ENCODE measurements around the gene ATP8A2.

ATP8A2 gene

GRCh38 chr13:25598421-25598820 is 226.6 kb downstream of the ATP8A2 start:
- no peak overlapping the region for H3K27ac Mint-ChIP-seq
- H3K4me1 Mint-ChIP-seq (ENCODE audit: low read depth in 2 of 2), result no peaks in the 10 kb centered on the region
- peaks cover 39 to 46% of the 10 kb centered on the region in 2 donors for H3K27me3 Mint-ChIP-seq
- no peak overlapping the region for H3K4me3 Mint-ChIP-seq
- H3K36me3 Mint-ChIP-seq (ENCODE audit: insufficient read depth), result no peaks in the 10 kb centered on the region
- DNase-seq (no peak), ATAC-seq (replicated peaks) (no peak)
- H3K9me3 Mint-ChIP-seq, result no peaks in the 10 kb centered on the region

DNA sequence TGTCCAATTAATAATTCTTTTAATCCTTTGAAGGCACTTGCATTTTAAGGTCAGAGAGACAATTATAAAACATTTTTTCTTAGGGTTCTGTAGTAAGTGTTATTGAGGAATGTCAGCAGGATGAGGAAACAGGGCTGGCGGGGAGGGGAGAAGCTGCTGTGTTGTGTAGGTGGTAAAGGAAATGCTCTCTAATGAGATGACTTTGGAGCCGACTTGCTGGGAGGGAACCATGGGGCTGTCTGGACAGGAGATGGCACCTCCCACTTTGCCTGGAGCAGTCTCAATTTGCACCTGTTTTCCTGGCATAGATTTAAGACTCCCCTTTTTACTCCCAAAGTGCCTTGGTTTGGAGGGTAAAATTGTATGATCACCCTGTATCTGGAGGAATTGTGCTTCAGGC is 230.4 kb downstream of the ATP8A2 start:
- Mint-ChIP-seq H3K9me3 (peaks cover 0 to 3% of the 10 kb centered on the region in 2 donors), H3K4me3 (no peak overlapping the region), H3K27me3 (peaks cover 29 to 50% of the 10 kb centered on the region in 2 donors), H3K36me3 (ENCODE audit: insufficient read depth) (no peaks in the 10 kb centered on the region), H3K4me1 (ENCODE audit: low read depth in 2 of 2) (no peaks in the 10 kb centered on the region), H3K27ac (no peak overlapping the region)
- ATAC-seq (replicated peaks), result no peak
- DNase-seq, result no peak

DNA sequence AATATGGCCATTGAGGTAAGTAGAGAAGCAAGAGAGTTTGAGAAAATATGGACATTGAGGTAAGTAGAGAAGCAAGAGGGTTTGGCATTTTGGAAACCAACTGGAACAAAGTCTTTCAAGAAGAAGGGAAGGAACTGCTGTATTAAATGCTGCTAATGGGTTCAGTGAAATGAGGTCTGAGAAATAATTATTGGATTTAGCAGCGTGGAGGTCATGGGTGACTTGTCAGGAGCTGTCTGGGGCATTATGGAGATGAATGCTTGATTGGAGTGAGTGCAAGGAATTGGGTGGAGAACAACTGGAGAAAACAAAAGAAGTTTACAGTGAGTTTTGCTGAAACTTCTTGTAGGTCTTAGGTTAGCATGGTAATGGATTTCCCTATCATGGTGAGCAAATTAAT is 232.3 kb downstream of the ATP8A2 start:
- peaks cover 26 to 39% of the 10 kb centered on the region in 2 donors for H3K27me3 Mint-ChIP-seq
- H3K36me3 Mint-ChIP-seq (ENCODE audit: insufficient read depth), result no peaks in the 10 kb centered on the region
- H3K4me3 Mint-ChIP-seq, result no peak overlapping the region
- ATAC-seq (replicated peaks) (no peak), DNase-seq (no peak)
- H3K4me1 Mint-ChIP-seq (ENCODE audit: low read depth in 2 of 2), result no peaks in the 10 kb centered on the region
- H3K9me3 Mint-ChIP-seq, result peaks cover 0 to 3% of the 10 kb centered on the region in 2 donors
- no peak overlapping the region for H3K27ac Mint-ChIP-seq

DNA sequence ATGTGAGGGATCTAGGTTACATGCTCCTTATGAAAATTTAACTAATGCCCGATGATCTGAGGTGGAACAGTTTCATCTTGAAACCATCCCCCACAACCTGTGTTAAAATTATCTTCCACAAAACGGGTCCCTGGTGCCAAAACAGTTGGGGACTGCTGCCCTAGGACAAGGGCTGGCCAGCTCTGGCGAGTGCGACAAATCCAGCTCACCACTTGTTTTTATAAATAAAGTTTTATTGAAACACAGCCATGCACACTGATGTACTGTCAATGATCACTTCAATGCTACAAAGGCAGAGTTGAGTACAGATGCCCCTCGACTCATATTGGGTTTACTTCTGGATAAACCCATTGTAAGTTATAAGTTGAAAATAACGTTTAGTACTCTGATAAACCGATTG is 235.3 kb downstream of the ATP8A2 start:
- ATAC-seq (replicated peaks), result no peak
- H3K9me3 Mint-ChIP-seq, result peaks cover 10% of the 10 kb centered on the region in 2 donors
- no peak for DNase-seq
- no peaks in the 10 kb centered on the region for H3K4me1 Mint-ChIP-seq (ENCODE audit: low read depth in 2 of 2)
- H3K4me3 Mint-ChIP-seq, result no peak overlapping the region
- no peaks in the 10 kb centered on the region for H3K36me3 Mint-ChIP-seq (ENCODE audit: insufficient read depth)
- peaks cover 20 to 23% of the 10 kb centered on the region in 2 donors for H3K27me3 Mint-ChIP-seq
- no peak overlapping the region for H3K27ac Mint-ChIP-seq

- H3K36me3 Mint-ChIP-seq (ENCODE audit: insufficient read depth), result no peaks in the 10 kb centered on the region
- H3K4me1 Mint-ChIP-seq (ENCODE audit: low read depth in 2 of 2), result no peaks in the 10 kb centered on the region
- peaks cover 12% of the 10 kb centered on the region in 2 donors for H3K27me3 Mint-ChIP-seq
- DNase-seq (no peak), ATAC-seq (replicated peaks) (no peak)
- H3K9me3 Mint-ChIP-seq, result peaks cover 10% of the 10 kb centered on the region in 2 donors
- H3K27ac Mint-ChIP-seq, result no peak overlapping the region
- no peak overlapping the region for H3K4me3 Mint-ChIP-seq
These were observed 236.4 kb downstream of the ATP8A2 start for GRCh38 chr13:25608181-25608580.

DNA sequence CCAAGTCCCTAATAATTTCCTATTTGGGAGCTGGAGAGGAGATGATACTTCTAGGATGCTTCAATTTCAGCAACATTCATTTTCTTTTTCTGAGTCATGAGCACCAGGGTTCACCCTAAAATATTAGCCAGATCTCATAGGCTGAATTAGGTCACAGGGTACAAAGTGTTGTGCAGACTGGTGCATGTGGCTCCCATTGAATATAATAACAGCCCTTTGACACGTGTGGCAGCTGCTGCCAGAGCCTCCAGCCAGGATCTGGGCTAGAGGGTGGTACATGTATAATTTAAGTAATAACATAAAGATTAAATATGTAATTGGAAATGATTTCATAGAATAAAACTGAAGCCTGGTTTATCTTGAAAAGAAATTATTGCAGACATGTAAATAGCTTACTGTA is 244.9 kb downstream of the ATP8A2 start:
- Mint-ChIP-seq H3K4me1 (ENCODE audit: low read depth in 2 of 2) (no peaks in the 10 kb centered on the region), H3K27me3 (peaks cover 37 to 42% of the 10 kb centered on the region in 2 donors), H3K4me3 (no peak overlapping the region), H3K36me3 (ENCODE audit: insufficient read depth) (no peaks in the 10 kb centered on the region), H3K27ac (no peak overlapping the region), H3K9me3 (peaks cover 0 to 15% of the 10 kb centered on the region in 2 donors)
- DNase-seq (no peak), ATAC-seq (replicated peaks) (no peak)

DNA sequence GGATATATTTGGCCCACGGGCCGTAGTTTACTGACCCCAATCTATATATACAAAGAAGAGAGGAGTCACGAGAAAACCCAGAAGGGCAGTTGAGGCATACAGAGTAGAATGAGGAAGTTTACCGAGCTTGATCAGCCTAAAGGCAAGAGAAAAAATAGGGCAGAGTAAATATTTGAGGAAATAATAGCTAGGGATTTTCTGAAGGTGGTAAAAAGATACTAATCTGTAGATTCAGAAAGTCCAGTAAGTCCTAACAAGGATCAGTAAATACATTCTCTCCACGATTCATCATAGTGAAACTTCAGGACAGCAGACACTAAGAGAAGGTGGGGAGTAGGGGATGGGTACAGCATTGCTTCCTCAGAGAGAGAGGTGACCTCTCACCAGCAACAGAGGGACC is 248.1 kb downstream of the ATP8A2 start:
- H3K9me3 Mint-ChIP-seq, result peaks cover 0 to 8% of the 10 kb centered on the region in 2 donors
- H3K4me1 Mint-ChIP-seq (ENCODE audit: low read depth in 2 of 2), result no peaks in the 10 kb centered on the region
- no peak for DNase-seq
- H3K27ac Mint-ChIP-seq, result no peak overlapping the region
- no peak for ATAC-seq (replicated peaks)
- no peak overlapping the region for H3K4me3 Mint-ChIP-seq
- peaks cover 32 to 33% of the 10 kb centered on the region in 2 donors for H3K27me3 Mint-ChIP-seq
- H3K36me3 Mint-ChIP-seq (ENCODE audit: insufficient read depth), result no peaks in the 10 kb centered on the region

DNA sequence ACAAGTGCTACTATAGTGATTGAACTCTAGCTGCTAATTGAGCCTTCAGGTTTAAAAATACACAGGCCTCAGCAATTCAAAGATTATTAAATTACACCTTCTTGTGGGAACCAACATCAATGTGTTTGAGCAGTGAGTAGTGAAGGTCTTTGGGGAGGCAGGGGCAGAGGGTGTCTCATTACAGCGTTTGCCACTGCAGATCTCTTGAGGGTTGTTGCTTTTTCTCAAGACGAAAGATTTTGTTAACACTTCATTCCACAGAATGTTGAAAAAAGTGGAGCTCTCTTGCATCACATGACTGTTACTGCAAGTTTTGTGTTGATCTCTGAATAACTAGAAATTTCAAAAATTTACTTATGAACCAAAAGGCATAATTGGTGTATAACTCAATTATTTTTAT is 253.6 kb downstream of the ATP8A2 start:
- H3K27ac Mint-ChIP-seq, result no peak overlapping the region
- no peak for ATAC-seq (replicated peaks)
- no peaks in the 10 kb centered on the region for H3K36me3 Mint-ChIP-seq (ENCODE audit: insufficient read depth)
- peaks cover 0 to 10% of the 10 kb centered on the region in 2 donors for H3K9me3 Mint-ChIP-seq
- H3K27me3 Mint-ChIP-seq, result no peaks in the 10 kb centered on the region
- no peak overlapping the region for H3K4me3 Mint-ChIP-seq
- H3K4me1 Mint-ChIP-seq (ENCODE audit: low read depth in 2 of 2), result no peaks in the 10 kb centered on the region
- DNase-seq, result no peak

DNA sequence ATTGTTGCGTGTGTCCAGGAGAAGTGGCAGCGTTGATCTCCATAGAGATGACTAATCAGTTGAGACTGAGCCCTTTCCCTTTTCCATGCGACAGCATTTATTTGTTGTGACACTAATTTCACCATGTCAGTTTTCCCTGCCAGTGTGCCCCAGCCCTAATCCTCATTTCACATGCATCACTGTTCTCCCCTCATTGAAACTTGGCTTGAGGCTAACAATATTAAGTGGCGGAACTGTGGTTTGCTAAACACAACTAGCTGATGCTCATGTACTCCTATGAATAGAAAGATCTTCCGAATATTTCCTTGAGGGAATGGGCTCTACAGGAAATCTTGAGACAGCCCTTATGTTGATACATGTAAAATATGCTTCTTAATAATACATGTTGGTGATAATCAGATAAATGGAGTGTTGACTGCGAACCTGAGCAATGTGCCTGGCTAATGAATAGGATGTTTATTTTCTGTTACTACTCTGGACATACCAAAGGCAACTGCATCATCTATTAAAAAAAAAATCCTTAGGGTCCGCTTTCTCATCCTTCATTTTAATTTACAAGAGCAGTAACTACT is 258.6 kb downstream of the ATP8A2 start:
- Mint-ChIP-seq H3K27me3 (peaks cover 18 to 27% of the 10 kb centered on the region in 2 donors), H3K36me3 (ENCODE audit: insufficient read depth) (no peaks in the 10 kb centered on the region), H3K9me3 (peaks cover 0 to 10% of the 10 kb centered on the region in 2 donors), H3K27ac (no peak overlapping the region), H3K4me1 (ENCODE audit: low read depth in 2 of 2) (no peaks in the 10 kb centered on the region), H3K4me3 (no peak overlapping the region)
- DNase-seq (no peak), ATAC-seq (replicated peaks) (no peak)

GRCh38 chr13:25632166-25632888 is 260.6 kb downstream of the ATP8A2 start:
- H3K27ac Mint-ChIP-seq, result no peak overlapping the region
- H3K4me3 Mint-ChIP-seq, result no peak overlapping the region
- H3K36me3 Mint-ChIP-seq (ENCODE audit: insufficient read depth), result no peaks in the 10 kb centered on the region
- no peaks in the 10 kb centered on the region for H3K4me1 Mint-ChIP-seq (ENCODE audit: low read depth in 2 of 2)
- peaks cover 23 to 36% of the 10 kb centered on the region in 2 donors for H3K27me3 Mint-ChIP-seq
- ATAC-seq (replicated peaks) (no peak), DNase-seq (no peak)
- H3K9me3 Mint-ChIP-seq, result peaks cover 0 to 3% of the 10 kb centered on the region in 2 donors

DNA sequence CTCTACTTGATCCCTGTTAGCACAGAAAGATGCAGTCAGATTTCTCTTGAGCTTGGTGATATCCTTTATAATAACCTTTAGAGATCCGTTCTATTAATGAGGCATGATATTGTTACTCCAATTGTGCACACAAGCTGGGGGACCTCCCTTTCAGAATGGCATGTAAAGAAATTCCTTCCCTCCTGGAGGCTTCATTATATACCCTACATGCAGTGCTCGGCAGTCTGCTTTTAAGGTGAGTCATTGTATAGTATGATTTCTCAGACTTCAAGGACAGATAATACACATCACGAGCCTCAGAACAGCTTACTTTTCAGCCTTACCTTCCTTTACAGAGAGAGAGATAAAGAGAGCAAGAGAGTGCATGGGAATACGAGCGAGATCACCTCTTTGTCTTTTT is 261.3 kb downstream of the ATP8A2 start:
- ATAC-seq (replicated peaks) (no peak), DNase-seq (no peak)
- H3K4me1 Mint-ChIP-seq (ENCODE audit: low read depth in 2 of 2), result no peaks in the 10 kb centered on the region
- H3K27ac Mint-ChIP-seq, result no peak overlapping the region
- peaks cover 23 to 36% of the 10 kb centered on the region in 2 donors for H3K27me3 Mint-ChIP-seq
- no peaks in the 10 kb centered on the region for H3K36me3 Mint-ChIP-seq (ENCODE audit: insufficient read depth)
- peaks cover 0 to 3% of the 10 kb centered on the region in 2 donors for H3K9me3 Mint-ChIP-seq
- H3K4me3 Mint-ChIP-seq, result no peak overlapping the region

DNA sequence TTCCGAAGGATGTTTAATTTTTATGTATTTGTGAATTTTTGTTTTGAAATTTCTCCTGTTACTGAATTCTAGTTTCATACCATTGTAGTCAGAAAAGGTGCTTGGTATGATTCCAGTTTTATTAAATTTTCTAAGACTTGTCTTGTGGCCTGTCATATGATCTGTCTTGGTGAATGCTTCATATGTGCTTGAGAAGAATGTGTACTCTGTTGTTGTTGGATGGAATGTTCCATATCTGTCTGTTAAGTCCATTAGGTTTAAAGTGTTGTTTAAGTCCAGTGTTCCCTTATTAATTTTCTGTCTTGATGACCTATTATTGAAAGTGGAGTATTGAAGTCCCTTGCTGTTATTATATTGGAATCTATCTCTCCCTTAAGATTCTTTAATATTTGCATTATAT is 273.9 kb downstream of the ATP8A2 start:
- Mint-ChIP-seq H3K4me3 (no peak overlapping the region), H3K4me1 (ENCODE audit: low read depth in 2 of 2) (no peaks in the 10 kb centered on the region), H3K27me3 (no peaks in the 10 kb centered on the region), H3K27ac (no peak overlapping the region), H3K9me3 (peaks cover 2 to 10% of the 10 kb centered on the region in 2 donors), H3K36me3 (ENCODE audit: insufficient read depth) (no peaks in the 10 kb centered on the region)
- no peak for ATAC-seq (replicated peaks)
- DNase-seq, result no peak

- no peak overlapping the region for H3K4me3 Mint-ChIP-seq
- ATAC-seq (replicated peaks) (no peak), DNase-seq (no peak)
- H3K36me3 Mint-ChIP-seq (ENCODE audit: insufficient read depth), result no peaks in the 10 kb centered on the region
- no peaks in the 10 kb centered on the region for H3K4me1 Mint-ChIP-seq (ENCODE audit: low read depth in 2 of 2)
- H3K9me3 Mint-ChIP-seq, result peaks cover 0 to 10% of the 10 kb centered on the region in 2 donors
- peaks cover 9 to 14% of the 10 kb centered on the region in 2 donors for H3K27me3 Mint-ChIP-seq
- H3K27ac Mint-ChIP-seq, result no peak overlapping the region
These were observed 277.3 kb downstream of the ATP8A2 start for GRCh38 chr13:25649001-25649633.

GRCh38 chr13:25652764-25653163 is 281.0 kb downstream of the ATP8A2 start:
- no peak for DNase-seq
- no peaks in the 10 kb centered on the region for H3K36me3 Mint-ChIP-seq (ENCODE audit: insufficient read depth)
- peaks cover 9 to 14% of the 10 kb centered on the region in 2 donors for H3K27me3 Mint-ChIP-seq
- H3K4me3 Mint-ChIP-seq, result no peak overlapping the region
- no peaks in the 10 kb centered on the region for H3K4me1 Mint-ChIP-seq (ENCODE audit: low read depth in 2 of 2)
- no peak for ATAC-seq (replicated peaks)
- H3K27ac Mint-ChIP-seq, result no peak overlapping the region
- peaks cover 0 to 7% of the 10 kb centered on the region in 2 donors for H3K9me3 Mint-ChIP-seq

Measured in effector memory CD8-positive, alpha-beta T cell (primary cell).